Renal cortex interstitium (tissue), 11 donors: ENCODE data around the gene PHPT1. TPM values are rescaled to one million over a fixed set of nuclear protein-coding genes. Genes with fewer than 3 reads are reported as not detected.
A peak's percentile ranks its signal among the peaks of the same experiment; 100 is the strongest.
"Not testable (repeated sequence)": the region's sequence is repeated elsewhere in the genome, so short reads cannot be mapped to it uniquely, and the experiment has no call there.

Experiments
- DNase-seq, 11 donors: peaks; one replicate each; pipeline ENCODE4 v3.0.0-alpha.2; 2013; ENCODE audit warnings: low read depth in 9 of 11, low spot score in 4 of 11; ENCODE audit errors: extremely low read depth in 1 of 11
- polyA plus RNA-seq, 3 donors: library from polyadenylated mRNA; unstranded; fragments of 120-200 nt; gene quantifications; one replicate each; pipeline ENCODE4 v1.2.1, GENCODE V29; 2013; ENCODE audit not compliant: insufficient read length in 3 of 3

PHPT1 gene
- polyA plus RNA-seq, 3 donors, result 63.4 to 111 (median 93.7) TPM

GRCh38 chr9:136841646-136842379 is 7.4 kb upstream of the PHPT1 start:
- DNase-seq, result not testable (repeated sequence)

GRCh38 chr9:136842380-136842948 is 6.7 kb upstream of the PHPT1 start, which contains the start of gene AJM1:
Gene AJM1, plus strand, starts transcription at chr9:136842478. Its CDS starts 1,937 bp downstream, at chr9:136844415.
- DNase-seq, result peak in 5 of 11 donors; percentile 61 to 69 (median 66)

- DNase-seq, result not testable (repeated sequence)
Measured at GRCh38 chr9:136843159-136843800, 5.9 kb upstream of the PHPT1 start.

GRCh38 chr9:136843801-136844740 is 5.1 kb upstream of the PHPT1 start:
- DNase-seq, result not testable (repeated sequence)

- no peak for DNase-seq
Measured at GRCh38 chr9:136844761-136845464, 4.3 kb upstream of the PHPT1 start.

GRCh38 chr9:136845465-136846260 is 3.5 kb upstream of the PHPT1 start:
- no peak for DNase-seq

GRCh38 chr9:136846376-136847087 is 2.7 kb upstream of the PHPT1 start:
- no peak for DNase-seq

GRCh38 chr9:136847088-136847825 is 2.0 kb upstream of the PHPT1 start:
- no peak for DNase-seq

GRCh38 chr9:136847826-136848392 is 1.3 kb upstream of the PHPT1 start:
- peak in 1 of 11 donors; percentile 38 for DNase-seq

- peak in 1 of 11 donors; percentile 40 for DNase-seq
Measured at GRCh38 chr9:136848393-136849037, 694 bp upstream of the PHPT1 start.

GRCh38 chr9:136849960-136850865 is 1.0 kb downstream of the PHPT1 start:
- DNase-seq, result no peak

- DNase-seq, result no peak
Measured at GRCh38 chr9:136850866-136851775, 1.9 kb downstream of the PHPT1 start.

GRCh38 chr9:136851941-136852663 is 2.9 kb downstream of the PHPT1 start, which contains the start of gene MAMDC4:
Gene MAMDC4, plus strand, starts transcription at chr9:136852346. Its CDS starts 71 bp downstream, at chr9:136852417.
- no peak for DNase-seq
